LNCAP (cell line): ENCODE measurements around the gene ASB1.

Experiments
- CTCF ChIP-seq: fragments of 450-650 bp; IDR thresholded peaks from 2 replicates; pipeline ENCODE4 v1.5.1; 2017; ENCODE audit warnings: mild to moderate bottlenecking

ASB1 gene

GRCh38 chr2:238415036-238415764 lies 11.5 kb upstream of the ASB1 start:
- TF ChIP-seq CTCF = no peak

- no peak for TF ChIP-seq CTCF
Measured at GRCh38 chr2:238415893-238416292, 10.8 kb upstream of the ASB1 start.

- no peak for TF ChIP-seq CTCF
Measured at GRCh38 chr2:238418196-238418998, 8.3 kb upstream of the ASB1 start.

- TF ChIP-seq CTCF = no peak
Measured at GRCh38 chr2:238418999-238419546, 7.7 kb upstream of the ASB1 start.

GRCh38 chr2:238420442-238420841 lies 6.3 kb upstream of the ASB1 start:
- TF ChIP-seq CTCF = no peak

GRCh38 chr2:238420878-238421694 lies 5.6 kb upstream of the ASB1 start:
- TF ChIP-seq CTCF = no peak

GRCh38 chr2:238421695-238422035 lies 5.1 kb upstream of the ASB1 start:
- TF ChIP-seq CTCF = no peak
